GM12878 (cell line): ENCODE data around the gene NLRP5. TPM values are rescaled to one million over a fixed set of nuclear protein-coding genes. Genes with fewer than 3 reads are reported as not detected.
A peak's percentile ranks its signal among the peaks of the same experiment; 100 is the strongest.

ENCODE experiments used
- BRCA1 ChIP-seq: IDR thresholded peaks from 2 replicates; pipeline ENCODE4 v1.6.1; 2011; ENCODE audit warnings: low read depth, low read length, improper control_type of control experiment
- CEBPZ ChIP-seq: fragments of 150-350 bp; IDR thresholded peaks from 2 replicates; pipeline ENCODE4 v1.6.1; 2016; ENCODE audit warnings: low read depth, low read length
- EED ChIP-seq: sonication (generic); IDR thresholded peaks from 2 replicates; pipeline ENCODE4 v1.6.1; 2016; ENCODE audit warnings: antibody characterized with exemption, low read depth
- EGR1 ChIP-seq, 2 experiments: IDR thresholded peaks; 1 replicate in 1 of 2; 2 replicates in 1 of 2; pipeline ENCODE4 v1.6.1; 2011 to 2012; ENCODE audit warnings: low read depth in 2 of 2, low read length in 2 of 2, borderline replicate concordance in 1 of 2, mild to moderate bottlenecking in 1 of 2, moderate library complexity in 1 of 2
- EP300 ChIP-seq, 2 experiments: fragments of 150-350 bp in 1 of 2; IDR thresholded peaks; 2 replicates each; pipeline ENCODE4 v1.6.1; 2011 to 2012; ENCODE audit warnings: low read depth in 2 of 2, low read length in 2 of 2, borderline replicate concordance in 1 of 2, improper control_type of control experiment in 1 of 2, inconsistent platforms in 1 of 2; ENCODE audit not compliant: control insufficient read depth in 1 of 2
- KDM1A ChIP-seq: fragments of 200-600 bp; sonication (generic); IDR thresholded peaks from 2 replicates; pipeline ENCODE4 v1.6.1; 2016; ENCODE audit warnings: borderline replicate concordance
- KLF5 ChIP-seq: fragments of 450-650 bp; IDR thresholded peaks from 2 replicates; pipeline ENCODE4 v1.6.1; 2014; ENCODE audit warnings: mild to moderate bottlenecking; ENCODE audit not compliant: partially characterized antibody
- LARP7 ChIP-seq: fragments of 450-650 bp; IDR thresholded peaks from 2 replicates; pipeline ENCODE4 v1.6.1; 2017; ENCODE audit warnings: mild to moderate bottlenecking
- MEF2B ChIP-seq: fragments of 450-650 bp; IDR thresholded peaks from 2 replicates; pipeline ENCODE4 v1.6.1; 2018; ENCODE audit warnings: mild to moderate bottlenecking, moderate library complexity; ENCODE audit not compliant: partially characterized antibody, poor library complexity, severe bottlenecking
- MLLT1 ChIP-seq: fragments of 450-650 bp; IDR thresholded peaks from 2 replicates; pipeline ENCODE4 v1.6.1; 2016; ENCODE audit warnings: mild to moderate bottlenecking
- MYB ChIP-seq: fragments of 150-350 bp; IDR thresholded peaks from 2 replicates; pipeline ENCODE4 v1.6.1; 2014; ENCODE audit warnings: mild to moderate bottlenecking, low read depth, low read length, borderline replicate concordance
- POU2F2 ChIP-seq: IDR thresholded peaks from 3 replicates; pipeline ENCODE4 v1.6.1; 2011; ENCODE audit warnings: low read depth, mild to moderate bottlenecking, low read length, borderline replicate concordance
- RAD51 ChIP-seq: fragments of 450-650 bp; IDR thresholded peaks from 2 replicates; pipeline ENCODE4 v1.6.1; 2016; ENCODE audit warnings: moderate library complexity, mild to moderate bottlenecking, inconsistent platforms
- SMAD5 ChIP-seq: IDR thresholded peaks from 2 replicates; pipeline ENCODE4 v1.6.1; 2016; ENCODE audit warnings: antibody characterized with exemption, low read depth
- SREBF1 ChIP-seq: IDR thresholded peaks from 2 replicates; pipeline ENCODE4 v1.6.1; 2012; ENCODE audit warnings: mild to moderate bottlenecking, low read length
- ZNF687 ChIP-seq: fragments of 450-650 bp; IDR thresholded peaks from 2 replicates; pipeline ENCODE4 v1.6.1; 2017; ENCODE audit warnings: mild to moderate bottlenecking, moderate library complexity
- polyA plus RNA-seq, 11 experiments: library from polyadenylated mRNA; depleted of rRNA in 4 of 11; unstranded in 6 of 11; stranded (reverse) in 5 of 11; fragments of >200 nt; fragmentation: Nextera tagmentation in 4 of 11; fragmentation: Illumina TruSeq in 1 of 11; extraction: Ambion mirVana in 4 of 11; extraction: Trizol in 1 of 11; gene quantifications; 1 replicate in 1 of 11; 2 replicates in 10 of 11; pipeline versions ENCODE4 v1.2.1 to v1.2.3, GENCODE V29; 2011 to 2016; ENCODE audit warnings: inconsistent platforms in 2 of 11, missing spikeins in 2 of 11, low read depth in 1 of 11
- total RNA-seq, 4 experiments: library from RNA; depleted of rRNA in 3 of 4; stranded (reverse); fragments of >200 nt in 3 of 4; fragmentation: Illumina TruSeq in 1 of 4; extraction: Trizol in 1 of 4; gene quantifications; 2 replicates each; pipeline versions ENCODE4 v1.2.1 to v1.2.3, GENCODE V29; 2013 to 2021

Gene NLRP5
- total and polyA plus RNA-seq, 10 of the 15 experiments (the other 5 are each of a cell fraction or from before 2014, with no cell fraction given): 0.01 TPM; not detected in 9

GRCh38 chr19:56066152-56067023 is 79.8 kb downstream of the NLRP5 start (continued):
- TF ChIP-seq CEBPZ: no peak
- TF ChIP-seq LARP7: 0 out of 2 replicates have a peak, but pooled peaks have one; percentile 25
- TF ChIP-seq KLF5: no peak
- TF ChIP-seq BRCA1: no peak
- TF ChIP-seq MYB: no peak
- TF ChIP-seq ZNF687: no peak
- no peak for TF ChIP-seq RAD51
- TF ChIP-seq EGR1 (IDR thresholded peaks at IDR 0.05; ENCODE audit: borderline replicate concordance in 1 of 2, low read depth in 2 of 2, low read length in 2 of 2): no peak
- no peak for TF ChIP-seq SREBF1
- TF ChIP-seq SMAD5: no peak
- no peak for TF ChIP-seq POU2F2
- TF ChIP-seq MEF2B: no peak
- no peak for TF ChIP-seq EP300 (IDR thresholded peaks at IDR 0.05; ENCODE audit: borderline replicate concordance in 1 of 2, control insufficient read depth in 1 of 2, low read depth in 2 of 2, low read length in 2 of 2)
- 0 out of 2 replicates have a peak, but pooled peaks have one; percentile 23 for TF ChIP-seq MLLT1
- TF ChIP-seq EED: 0 out of 2 replicates have a peak, but pooled peaks have one; percentile 32
- TF ChIP-seq KDM1A: no peak
